ENCODE data around the gene SLC8A1. TPM values are rescaled to one million over a fixed set of nuclear protein-coding genes. Genes with fewer than 3 reads are reported as not detected.

SLC8A1 gene
- total and polyA plus RNA-seq, 2 of the 13 experiments (the other 11 are each of a cell fraction or from before 2014, with no cell fraction given), result not detected

- DNase-seq (ENCODE audit: low spot score) (no peak), FAIRE-seq (no peak)
- BruUV-seq (replicated peaks), result no TSS peak
Observed at GRCh38 chr2:40218679-40219078, 233.2 kb downstream of the SLC8A1 start.

More at GRCh38 chr2:40218679-40219078, 233.2 kb downstream of the SLC8A1 start:
- Histone ChIP-seq H3K4me2 (ENCODE audit: low read depth, low read length) (no peak overlapping the region), H3K27me3 (ENCODE audit: control insufficient read depth in 1 of 2, insufficient read depth in 2 of 2, low read length in 2 of 2) (no peaks in the 10 kb centered on the region), H3K36me3 (replicated peaks in 1 of 2; ENCODE audit: control insufficient read depth in 1 of 2, insufficient read depth in 2 of 2, low read length in 2 of 2) (no peaks in the 10 kb centered on the region), H3K9me3 (ENCODE audit: low read length) (no peaks in the 10 kb centered on the region), H3K4me3 (replicated peaks in 1 of 3; ENCODE audit: insufficient read depth in 1 of 3, low read depth in 2 of 3, low read length in 3 of 3) (no peak overlapping the region), H3K27ac (ENCODE audit: extremely low read length, insufficient read depth, low read length) (no peak overlapping the region), H2AFZ (ENCODE audit: low read length) (no peak overlapping the region), H3K4me1 (ENCODE audit: insufficient read depth, low read length) (no peaks in the 10 kb centered on the region), H4K20me1 (ENCODE audit: insufficient read depth, low read length) (no peaks in the 10 kb centered on the region), H3K9ac (ENCODE audit: insufficient read depth, low read depth, low read length) (no peak overlapping the region), H3K79me2 (ENCODE audit: insufficient read depth, low read length) (no peaks in the 10 kb centered on the region)
- 2% methylated on average over 3 of the region's 3 CpGs for WGBS (ENCODE audit: low lambda C conversion rate)
- no peak for ATAC-seq
- ChIA-PET POLR2A (no interaction called here), CTCF (ENCODE audit: low intra/inter-chr PET ratio, low total read pairs) (no interaction called here)
- intact Hi-C loops (cut with micrococcal nuclease; ENCODE audit: unreplicated experiment) (no loop called here), in situ Hi-C loops (cut with HindIII; ENCODE audit: extremely low pct_ligation_motif_present, low pct_unique_long_range_greater_than_20kb) (no loop called here)
- TF ChIP-seq STAT6 (CRISPR knock-in tag; IDR thresholded peaks at IDR 0.05; ENCODE audit: borderline replicate concordance) (no peak), ZNF775 (CRISPR knock-in tag; IDR thresholded peaks at IDR 0.05; ENCODE audit: borderline replicate concordance) (no peak), RARA (CRISPR knock-in tag; IDR thresholded peaks at IDR 0.05) (no peak), TP53 (CRISPR knock-in tag; conservative IDR thresholded peaks at IDR 0.05) (no peak), ZNF230 (CRISPR knock-in tag; IDR thresholded peaks at IDR 0.05) (no peak), MAFK (conservative IDR thresholded peaks at IDR 0.05 in 1 of 2, IDR thresholded peaks at IDR 0.05 in 1 of 2; ENCODE audit: low read length in 2 of 2) (peak; percentile 94), SMARCE1 (IDR thresholded peaks at IDR 0.05; ENCODE audit: borderline replicate concordance) (no peak), ZNF382 (CRISPR knock-in tag; IDR thresholded peaks at IDR 0.05; ENCODE audit: borderline replicate concordance) (no peak), NFRKB (IDR thresholded peaks at IDR 0.05) (no peak), MAFF (IDR thresholded peaks at IDR 0.05; ENCODE audit: low read depth, low read length) (peak; percentile 94), KLF13 (CRISPR knock-in tag; IDR thresholded peaks at IDR 0.05) (no peak)
